ENCODE data around the gene LMBR1.

LMBR1 gene

GRCh38 chr7:156793334-156793733 is 99.6 kb downstream of the LMBR1 start:
- FAIRE-seq: no peak

GRCh38 chr7:156792611-156793010 is 100.4 kb downstream of the LMBR1 start:
- FAIRE-seq: no peak

- no peak for FAIRE-seq
Observed at GRCh38 chr7:156791241-156791640, 101.7 kb downstream of the LMBR1 start.

GRCh38 chr7:156790264-156790663 is 102.7 kb downstream of the LMBR1 start:
- no peak for FAIRE-seq

GRCh38 chr7:156785998-156786543 is 106.9 kb downstream of the LMBR1 start:
- FAIRE-seq: no peak

GRCh38 chr7:156783864-156784263 is 109.1 kb downstream of the LMBR1 start:
- FAIRE-seq: no peak

- FAIRE-seq: no peak
Observed at GRCh38 chr7:156781972-156782371, 111.0 kb downstream of the LMBR1 start.

GRCh38 chr7:156780724-156781455 is 112.1 kb downstream of the LMBR1 start:
- no peak for FAIRE-seq

- FAIRE-seq: no peak
Observed at GRCh38 chr7:156778668-156779067, 114.3 kb downstream of the LMBR1 start.

- FAIRE-seq: no peak
Observed at GRCh38 chr7:156778201-156778600, 114.8 kb downstream of the LMBR1 start.

- no peak for FAIRE-seq
Observed at GRCh38 chr7:156777364-156778069, 115.5 kb downstream of the LMBR1 start.

GRCh38 chr7:156776527-156776926 is 116.5 kb downstream of the LMBR1 start:
- no peak for FAIRE-seq

GRCh38 chr7:156773966-156774365 is 119.0 kb downstream of the LMBR1 start:
- FAIRE-seq: no peak

GRCh38 chr7:156772725-156773124 is 120.3 kb downstream of the LMBR1 start:
- FAIRE-seq: no peak

- no peak for FAIRE-seq
Observed at GRCh38 chr7:156768698-156769472, 124.1 kb downstream of the LMBR1 start.

- no peak for FAIRE-seq
Observed at GRCh38 chr7:156766666-156767065, 126.3 kb downstream of the LMBR1 start.

GRCh38 chr7:156765901-156766656 is 126.9 kb downstream of the LMBR1 start:
- FAIRE-seq: no peak

GRCh38 chr7:156764766-156765165 is 128.2 kb downstream of the LMBR1 start:
- FAIRE-seq: no peak

- peak; percentile 68 for FAIRE-seq
Observed at GRCh38 chr7:156764016-156764669, 128.8 kb downstream of the LMBR1 start.

GRCh38 chr7:156759579-156760202 is 133.3 kb downstream of the LMBR1 start:
- no peak for FAIRE-seq

- no peak for FAIRE-seq
Observed at GRCh38 chr7:156759143-156759542, 133.8 kb downstream of the LMBR1 start.
